Measurements from ENCODE around the gene TBC1D12.

TBC1D12 gene

GRCh38 chr10:94425942-94426341, 23.6 kb downstream of the TBC1D12 start:
- H3K27me3 ChIP-seq (ENCODE audit: insufficient read depth, low read length) = no peaks in the 10 kb centered on the region
- H3F3A ChIP-seq (ENCODE audit: insufficient read depth, low read length) = no peaks in the 10 kb centered on the region
- H4K20me1 ChIP-seq (ENCODE audit: insufficient read depth, low read length) = no peaks in the 10 kb centered on the region
- H3K4me1 ChIP-seq (ENCODE audit: insufficient read depth, low read length, severe bottlenecking) = no peaks in the 10 kb centered on the region
- H3K9me2 ChIP-seq (ENCODE audit: low read depth, low read length) = no peaks in the 10 kb centered on the region
- no peaks in the 10 kb centered on the region for H3K36me3 ChIP-seq (ENCODE audit: insufficient read depth, low read length)
- no peak overlapping the region for H3K4me2 ChIP-seq (ENCODE audit: low read length)
- no peak for TF ChIP-seq CTCF (IDR thresholded peaks at IDR 0.05; ENCODE audit: low read length)
- TF ChIP-seq EZH2 (IDR thresholded peaks at IDR 0.05; ENCODE audit: borderline replicate concordance, low read length) = no peak
- H3K79me2 ChIP-seq (ENCODE audit: insufficient read depth, low read length) = no peaks in the 10 kb centered on the region
- no peak overlapping the region for H2AFZ ChIP-seq (ENCODE audit: low read length)
- H3K9me3 ChIP-seq (ENCODE audit: low read length) = no peaks in the 10 kb centered on the region
- no peak overlapping the region for H3K9ac ChIP-seq (ENCODE audit: low read length)
- no peak overlapping the region for H3K4me3 ChIP-seq (ENCODE audit: low read depth, low read length, poor library complexity, severe bottlenecking)
- H3K27ac ChIP-seq (ENCODE audit: low read depth, low read length, poor library complexity, severe bottlenecking) = no peak overlapping the region

GRCh38 chr10:94427166-94427565, 24.8 kb downstream of the TBC1D12 start:
- Histone ChIP-seq H3K9me3 (ENCODE audit: low read length) (no peaks in the 10 kb centered on the region), H2AFZ (ENCODE audit: low read length) (no peak overlapping the region), H3K27ac (ENCODE audit: low read depth, low read length, poor library complexity, severe bottlenecking) (no peak overlapping the region), H3K4me3 (ENCODE audit: low read depth, low read length, poor library complexity, severe bottlenecking) (no peak overlapping the region), H3K9ac (ENCODE audit: low read length) (no peak overlapping the region), H3K27me3 (ENCODE audit: insufficient read depth, low read length) (no peaks in the 10 kb centered on the region), H3K4me1 (ENCODE audit: insufficient read depth, low read length, severe bottlenecking) (no peaks in the 10 kb centered on the region), H3K4me2 (ENCODE audit: low read length) (no peak overlapping the region), H3F3A (ENCODE audit: insufficient read depth, low read length) (no peaks in the 10 kb centered on the region), H3K9me2 (ENCODE audit: low read depth, low read length) (no peaks in the 10 kb centered on the region), H3K79me2 (ENCODE audit: insufficient read depth, low read length) (no peaks in the 10 kb centered on the region), H3K36me3 (ENCODE audit: insufficient read depth, low read length) (no peaks in the 10 kb centered on the region), H4K20me1 (ENCODE audit: insufficient read depth, low read length) (no peaks in the 10 kb centered on the region)
- TF ChIP-seq EZH2 (IDR thresholded peaks at IDR 0.05; ENCODE audit: borderline replicate concordance, low read length) (no peak), CTCF (IDR thresholded peaks at IDR 0.05; ENCODE audit: low read length) (no peak)

- Histone ChIP-seq H3K4me3 (ENCODE audit: low read depth, low read length, poor library complexity, severe bottlenecking) (no peak overlapping the region), H4K20me1 (ENCODE audit: insufficient read depth, low read length) (no peaks in the 10 kb centered on the region), H2AFZ (ENCODE audit: low read length) (no peak overlapping the region), H3K4me1 (ENCODE audit: insufficient read depth, low read length, severe bottlenecking) (no peaks in the 10 kb centered on the region), H3K79me2 (ENCODE audit: insufficient read depth, low read length) (no peaks in the 10 kb centered on the region), H3K27me3 (ENCODE audit: insufficient read depth, low read length) (no peaks in the 10 kb centered on the region), H3K36me3 (ENCODE audit: insufficient read depth, low read length) (no peaks in the 10 kb centered on the region), H3F3A (ENCODE audit: insufficient read depth, low read length) (no peaks in the 10 kb centered on the region), H3K27ac (ENCODE audit: low read depth, low read length, poor library complexity, severe bottlenecking) (no peak overlapping the region), H3K9ac (ENCODE audit: low read length) (no peak overlapping the region), H3K9me2 (ENCODE audit: low read depth, low read length) (no peaks in the 10 kb centered on the region), H3K4me2 (ENCODE audit: low read length) (no peak overlapping the region), H3K9me3 (ENCODE audit: low read length) (no peaks in the 10 kb centered on the region)
- TF ChIP-seq EZH2 (IDR thresholded peaks at IDR 0.05; ENCODE audit: borderline replicate concordance, low read length) (no peak), CTCF (IDR thresholded peaks at IDR 0.05; ENCODE audit: low read length) (no peak)
These were observed 26.7 kb downstream of the TBC1D12 start for GRCh38 chr10:94428766-94429707.
